ENCODE results near the gene SIK2.

SIK2 gene

DNA sequence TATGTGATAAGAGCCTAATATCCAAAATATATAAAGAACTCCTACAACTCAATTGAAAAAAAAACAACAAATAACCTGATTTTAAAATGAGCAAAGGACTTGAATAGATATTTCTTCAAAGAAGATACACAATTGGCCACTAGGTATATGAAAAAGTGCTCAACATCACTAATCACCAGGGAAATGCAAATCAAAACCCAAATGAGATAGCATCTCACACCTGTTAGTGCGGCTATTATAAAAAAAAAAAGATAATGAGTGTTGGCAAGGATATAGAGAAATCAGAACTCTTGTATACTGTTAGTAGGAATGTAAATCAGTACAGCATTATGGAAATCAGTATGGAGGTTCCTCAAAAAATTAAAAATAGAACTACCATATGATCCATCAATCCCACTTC, 5.9 kb upstream of the SIK2 start:
- H3K4me3 ChIP-seq (ENCODE audit: insufficient read depth in 1 of 2, low read depth in 1 of 2, low read length in 2 of 2) = no peak overlapping the region

DNA sequence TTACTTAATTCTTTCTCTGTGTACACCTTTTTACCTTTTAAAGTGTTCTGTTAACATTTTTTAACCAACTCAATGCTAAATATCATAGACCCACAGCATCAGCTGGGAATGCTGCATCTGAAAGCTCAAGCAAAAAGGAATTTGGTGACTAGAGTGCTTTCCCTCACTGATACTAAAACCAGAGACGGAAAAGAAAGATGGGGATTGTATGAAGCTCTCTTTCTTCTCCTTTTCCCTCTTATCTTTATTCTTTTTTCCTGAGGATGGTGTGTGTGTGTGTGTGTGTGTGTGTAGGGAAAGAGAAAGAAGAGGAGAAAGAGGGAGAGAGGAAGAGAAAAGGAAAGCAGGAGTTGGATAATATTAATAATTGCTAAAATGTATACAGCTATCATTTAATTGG, 4.1 kb upstream of the SIK2 start:
- no peak overlapping the region for H3K23ac ChIP-seq (ENCODE audit: low read length in 2 of 2)
- H3K4ac ChIP-seq (ENCODE audit: low read depth in 1 of 2, low read length in 2 of 2) = no peak overlapping the region
- H3K4me1 ChIP-seq (ENCODE audit: control insufficient read depth, insufficient read depth, low read depth, low read length) = peaks cover 2% of the 10 kb centered on the region
- no peak overlapping the region for H4K8ac ChIP-seq (ENCODE audit: low read length)
- DNase-seq = no peak
- no peak overlapping the region for H2AFZ ChIP-seq (ENCODE audit: low read depth, low read length)
- H3K4me2 ChIP-seq (ENCODE audit: low read length, poor library complexity, severe bottlenecking) = no peak overlapping the region
- peak overlapping the region in 1 of 2 experiments; percentile 66 for H3K4me3 ChIP-seq (ENCODE audit: insufficient read depth in 1 of 2, low read depth in 1 of 2, low read length in 2 of 2)
- H3K9me3 ChIP-seq (ENCODE audit: control insufficient read depth, low read length) = no peaks in the 10 kb centered on the region
- no CpG with 5 or more reads among the region's 1 CpG for WGBS
- H2AK5ac ChIP-seq (ENCODE audit: low read length, severe bottlenecking) = no peak overlapping the region
- H3K36me3 ChIP-seq (ENCODE audit: control insufficient read depth in 1 of 2, insufficient read depth in 2 of 2, low read depth in 1 of 2, low read length in 2 of 2) = no peaks in the 10 kb centered on the region
- H2BK12ac ChIP-seq (ENCODE audit: low read length in 2 of 2) = no peak overlapping the region
- no peak overlapping the region for H3K18ac ChIP-seq (ENCODE audit: low read depth in 1 of 2, low read length in 2 of 2)
- H2BK15ac ChIP-seq (ENCODE audit: low read depth, poor library complexity, severe bottlenecking) = no peak overlapping the region
- H3K9ac ChIP-seq (ENCODE audit: low read length) = peak overlapping the region; percentile 89
- no peak overlapping the region for H2BK5ac ChIP-seq (ENCODE audit: low read depth, low read length, poor library complexity, severe bottlenecking)
- H2BK120ac ChIP-seq (ENCODE audit: low read depth, low read length) = no peak overlapping the region
- H3K79me1 ChIP-seq (replicated peaks; ENCODE audit: low read length, poor library complexity, severe bottlenecking) = no peaks in the 10 kb centered on the region
- no peak overlapping the region for H3K27ac ChIP-seq (ENCODE audit: low read length, poor library complexity, severe bottlenecking)
- no peak overlapping the region for H3K14ac ChIP-seq (ENCODE audit: low read length in 2 of 2)
- H4K91ac ChIP-seq (ENCODE audit: low read length) = no peak overlapping the region
- H3K27me3 ChIP-seq (ENCODE audit: control insufficient read depth in 1 of 2, insufficient read depth in 1 of 2, low read length in 2 of 2) = no peaks in the 10 kb centered on the region

More for the DNA sequence above, 5.9 kb upstream of the SIK2 start:
- Histone ChIP-seq H3K23ac (ENCODE audit: low read length in 2 of 2) (no peak overlapping the region), H3K14ac (ENCODE audit: low read length in 2 of 2) (no peak overlapping the region), H3K27ac (ENCODE audit: low read length, poor library complexity, severe bottlenecking) (no peak overlapping the region), H2AK5ac (ENCODE audit: low read length, severe bottlenecking) (no peak overlapping the region), H2BK120ac (ENCODE audit: low read depth, low read length) (no peak overlapping the region), H3K4me2 (ENCODE audit: low read length, poor library complexity, severe bottlenecking) (no peak overlapping the region), H2BK5ac (ENCODE audit: low read depth, low read length, poor library complexity, severe bottlenecking) (no peak overlapping the region), H2BK15ac (ENCODE audit: low read depth, poor library complexity, severe bottlenecking) (no peak overlapping the region), H3K79me1 (replicated peaks; ENCODE audit: low read length, poor library complexity, severe bottlenecking) (no peaks in the 10 kb centered on the region), H4K8ac (ENCODE audit: low read length) (no peak overlapping the region), H3K27me3 (ENCODE audit: control insufficient read depth in 1 of 2, insufficient read depth in 1 of 2, low read length in 2 of 2) (no peaks in the 10 kb centered on the region), H3K4ac (ENCODE audit: low read depth in 1 of 2, low read length in 2 of 2) (no peak overlapping the region), H3K36me3 (ENCODE audit: control insufficient read depth in 1 of 2, insufficient read depth in 2 of 2, low read depth in 1 of 2, low read length in 2 of 2) (no peaks in the 10 kb centered on the region), H3K9me3 (ENCODE audit: control insufficient read depth, low read length) (no peaks in the 10 kb centered on the region), H3K4me1 (ENCODE audit: control insufficient read depth, insufficient read depth, low read depth, low read length) (no peaks in the 10 kb centered on the region), H3K18ac (ENCODE audit: low read depth in 1 of 2, low read length in 2 of 2) (no peak overlapping the region), H4K91ac (ENCODE audit: low read length) (no peak overlapping the region), H3K9ac (ENCODE audit: low read length) (no peak overlapping the region), H2BK12ac (ENCODE audit: low read length in 2 of 2) (no peak overlapping the region), H2AFZ (ENCODE audit: low read depth, low read length) (no peak overlapping the region)
- DNase-seq = no peak
- WGBS = no CpG with 5 or more reads among the region's 1 CpG

DNA sequence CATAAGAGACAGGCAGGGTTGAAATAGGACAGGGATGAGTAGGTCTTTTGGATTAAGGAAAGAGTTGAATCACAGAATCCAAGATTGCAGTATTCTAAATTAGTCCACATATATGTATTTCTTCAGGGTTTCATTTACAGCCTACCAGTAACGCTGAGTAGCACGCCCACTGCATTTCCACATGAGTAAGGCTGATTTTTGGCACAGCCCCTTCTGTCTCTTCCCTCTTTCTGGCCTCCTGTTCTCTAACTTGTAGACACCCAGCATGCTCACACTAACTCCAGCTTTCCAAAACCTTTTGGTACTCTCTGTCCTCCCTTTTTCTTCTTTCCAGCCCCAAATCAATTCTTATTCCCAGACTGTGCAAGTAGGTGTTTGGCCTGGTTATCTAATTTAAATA, 3.7 kb upstream of the SIK2 start:
- Histone ChIP-seq H3K79me1 (replicated peaks; ENCODE audit: low read length, poor library complexity, severe bottlenecking) (no peaks in the 10 kb centered on the region), H3K4ac (ENCODE audit: low read depth in 1 of 2, low read length in 2 of 2) (no peak overlapping the region)
- 68% methylated on average over 2 of the region's 2 CpGs for WGBS

DNA sequence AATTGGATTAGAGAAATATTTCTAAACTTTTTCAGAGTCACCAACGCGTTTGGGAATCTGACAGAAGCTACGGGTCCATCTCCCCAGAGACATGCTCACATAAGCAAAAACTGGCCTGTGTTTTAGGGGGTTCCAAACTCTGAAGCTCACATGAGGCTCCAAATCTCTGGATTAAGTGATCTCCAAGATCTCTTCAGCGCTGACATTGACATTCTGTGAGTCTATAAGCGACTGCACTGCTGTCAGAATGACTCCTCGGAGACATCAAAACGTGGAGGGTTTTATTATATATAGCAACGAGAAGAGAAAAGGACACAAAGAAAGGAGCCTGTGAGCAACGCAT, 642 bp upstream of the SIK2 start:
- H2BK120ac ChIP-seq (ENCODE audit: low read depth, low read length) = no peak overlapping the region
- H3K9me3 ChIP-seq (ENCODE audit: control insufficient read depth, low read length) = no peaks in the 10 kb centered on the region
- peak overlapping the region; percentile 81 for H2AFZ ChIP-seq (ENCODE audit: low read depth, low read length)
- H4K8ac ChIP-seq (ENCODE audit: low read length) = peak overlapping the region; percentile 54
- no peak overlapping the region for H2BK12ac ChIP-seq (ENCODE audit: low read length in 2 of 2)
- WGBS = 40% methylated on average over 9 of the region's 9 CpGs
- peak overlapping the region; percentile 80 to 96 for H3K4me3 ChIP-seq (ENCODE audit: insufficient read depth in 1 of 2, low read depth in 1 of 2, low read length in 2 of 2)
- no peak overlapping the region for H3K14ac ChIP-seq (ENCODE audit: low read length in 2 of 2)
- no peaks in the 10 kb centered on the region for H3K79me1 ChIP-seq (replicated peaks; ENCODE audit: low read length, poor library complexity, severe bottlenecking)
- H3K4me1 ChIP-seq (ENCODE audit: control insufficient read depth, insufficient read depth, low read depth, low read length) = peaks cover 2% of the 10 kb centered on the region
- H3K4ac ChIP-seq (ENCODE audit: low read depth in 1 of 2, low read length in 2 of 2) = no peak overlapping the region
- H3K9ac ChIP-seq (ENCODE audit: low read length) = peak overlapping the region; percentile 91
- peak overlapping the region in 1 of 2 experiments; percentile 8 for H3K18ac ChIP-seq (ENCODE audit: low read depth in 1 of 2, low read length in 2 of 2)
- no peak overlapping the region for H2AK5ac ChIP-seq (ENCODE audit: low read length, severe bottlenecking)
- H2BK15ac ChIP-seq (ENCODE audit: low read depth, poor library complexity, severe bottlenecking) = no peak overlapping the region
- H4K91ac ChIP-seq (ENCODE audit: low read length) = no peak overlapping the region
- peak overlapping the region; percentile 97 for H3K4me2 ChIP-seq (ENCODE audit: low read length, poor library complexity, severe bottlenecking)
- H3K27ac ChIP-seq (ENCODE audit: low read length, poor library complexity, severe bottlenecking) = no peak overlapping the region
- no peaks in the 10 kb centered on the region for H3K27me3 ChIP-seq (ENCODE audit: control insufficient read depth in 1 of 2, insufficient read depth in 1 of 2, low read length in 2 of 2)
- no peak overlapping the region for H2BK5ac ChIP-seq (ENCODE audit: low read depth, low read length, poor library complexity, severe bottlenecking)
- no peak overlapping the region for H3K23ac ChIP-seq (ENCODE audit: low read length in 2 of 2)
- DNase-seq = no peak
- H3K36me3 ChIP-seq (ENCODE audit: control insufficient read depth in 1 of 2, insufficient read depth in 2 of 2, low read depth in 1 of 2, low read length in 2 of 2) = no peaks in the 10 kb centered on the region

More for the DNA sequence above, 3.7 kb upstream of the SIK2 start:
- no peak for DNase-seq
- H3K4me2 ChIP-seq (ENCODE audit: low read length, poor library complexity, severe bottlenecking) = no peak overlapping the region
- no peak overlapping the region for H2BK5ac ChIP-seq (ENCODE audit: low read depth, low read length, poor library complexity, severe bottlenecking)
- H4K91ac ChIP-seq (ENCODE audit: low read length) = no peak overlapping the region
- H3K27ac ChIP-seq (ENCODE audit: low read length, poor library complexity, severe bottlenecking) = no peak overlapping the region
- no peaks in the 10 kb centered on the region for H3K9me3 ChIP-seq (ENCODE audit: control insufficient read depth, low read length)
- no peak overlapping the region for H2AK5ac ChIP-seq (ENCODE audit: low read length, severe bottlenecking)
- no peaks in the 10 kb centered on the region for H3K27me3 ChIP-seq (ENCODE audit: control insufficient read depth in 1 of 2, insufficient read depth in 1 of 2, low read length in 2 of 2)
- H2BK120ac ChIP-seq (ENCODE audit: low read depth, low read length) = no peak overlapping the region
- no peak overlapping the region for H3K18ac ChIP-seq (ENCODE audit: low read depth in 1 of 2, low read length in 2 of 2)
- H2BK15ac ChIP-seq (ENCODE audit: low read depth, poor library complexity, severe bottlenecking) = no peak overlapping the region
- no peak overlapping the region for H2AFZ ChIP-seq (ENCODE audit: low read depth, low read length)
- no peak overlapping the region for H2BK12ac ChIP-seq (ENCODE audit: low read length in 2 of 2)
- H4K8ac ChIP-seq (ENCODE audit: low read length) = no peak overlapping the region
- no peaks in the 10 kb centered on the region for H3K36me3 ChIP-seq (ENCODE audit: control insufficient read depth in 1 of 2, insufficient read depth in 2 of 2, low read depth in 1 of 2, low read length in 2 of 2)
- H3K14ac ChIP-seq (ENCODE audit: low read length in 2 of 2) = no peak overlapping the region
- H3K23ac ChIP-seq (ENCODE audit: low read length in 2 of 2) = no peak overlapping the region
- H3K4me3 ChIP-seq (ENCODE audit: insufficient read depth in 1 of 2, low read depth in 1 of 2, low read length in 2 of 2) = peak overlapping the region in 1 of 2 experiments; percentile 66
- H3K4me1 ChIP-seq (ENCODE audit: control insufficient read depth, insufficient read depth, low read depth, low read length) = peaks cover 2% of the 10 kb centered on the region
- peak overlapping the region; percentile 89 for H3K9ac ChIP-seq (ENCODE audit: low read length)
